K562 (cell line): ENCODE measurements around the gene RAD54L. TPM values are rescaled to one million over a fixed set of nuclear protein-coding genes. Genes with fewer than 3 reads are reported as not detected.

Source experiments
- ETV6 ChIP-seq, 3 experiments: fragments of 150-350 bp in 1 of 3; sonication (generic) in 1 of 3; formaldehyde crosslinking in 1 of 3; IDR thresholded peaks; 2 replicates each; pipeline versions ENCODE4 v1.6.1 to v1.8.0; 2014 to 2022; ENCODE audit warnings: borderline replicate concordance in 2 of 3, low read depth in 2 of 3, antibody characterized with exemption in 1 of 3, low read length in 1 of 3, mild to moderate bottlenecking in 1 of 3, missing genetic modification reagents in 1 of 3
- MYC ChIP-seq, 2 experiments: fragments of 250-450 bp in 1 of 2; sonication (Bioruptor Pico) in 1 of 2; IDR thresholded peaks; 2 replicates each; pipeline versions ENCODE4 v1.5.1 to v1.6.1; 2012 to 2021; ENCODE audit warnings: low read depth in 2 of 2, borderline replicate concordance in 1 of 2, improper control_type of control experiment in 1 of 2, low read length in 1 of 2, mild to moderate bottlenecking in 1 of 2, moderate library complexity in 1 of 2
- ZBED1 ChIP-seq: IDR thresholded peaks from 2 replicates; pipeline ENCODE4 v1.6.1; 2014
- ZNF282 ChIP-seq: sonication (generic); formaldehyde crosslinking; IDR thresholded peaks from 2 replicates; pipeline ENCODE4 v1.8.1; 2023; ENCODE audit warnings: missing genetic modification reagents
- polyA plus RNA-seq, 8 experiments: library from polyadenylated mRNA; depleted of rRNA in 4 of 8; stranded (reverse) in 5 of 8; unstranded in 3 of 8; fragments of >200 nt; fragmentation: Nextera tagmentation in 2 of 8; fragmentation: Illumina TruSeq in 1 of 8; extraction: Ambion mirVana in 2 of 8; extraction: Trizol in 1 of 8; gene quantifications; 2 replicates each; pipeline versions ENCODE4 v1.2.1 to v1.2.3, GENCODE V29; 2011 to 2014; ENCODE audit warnings: inconsistent platforms in 1 of 8, missing spikeins in 1 of 8
- total RNA-seq, 7 experiments: library from RNA; depleted of rRNA in 6 of 7; stranded (reverse); fragments of >200 nt in 6 of 7; fragmentation: Illumina TruSeq in 2 of 7; extraction: Trizol in 2 of 7; gene quantifications; 2 replicates each; pipeline versions ENCODE4 v1.2.1 to v1.2.3, GENCODE V29; 2011 to 2021; ENCODE audit warnings: low replicate concordance in 1 of 7
- TF ChIP-seq, protein P1 (sequence below), 2 experiments: fragments of 450-650 bp in 1 of 2; sonication (generic) in 1 of 2; formaldehyde crosslinking in 1 of 2; IDR thresholded peaks; 2 replicates each; pipeline versions ENCODE4 v1.7.1 to v1.9.0; 2016 to 2022; ENCODE audit warnings: inconsistent platforms in 1 of 2, mild to moderate bottlenecking in 1 of 2, missing genetic modification reagents in 1 of 2
- TF ChIP-seq, protein P2 (sequence below), 2 experiments: IDR thresholded peaks; 2 replicates each; pipeline ENCODE4 v1.6.1; 2012; ENCODE audit warnings: improper control_type of control experiment in 2 of 2, low read depth in 2 of 2, low read length in 2 of 2, borderline replicate concordance in 1 of 2
- TF ChIP-seq, protein P3 (sequence below): fragments of 450-650 bp; IDR thresholded peaks from 2 replicates; pipeline ENCODE4 v1.6.1; 2018; ENCODE audit warnings: mild to moderate bottlenecking, low read depth; ENCODE audit not compliant: partially characterized antibody

The RAD54L gene
- total and polyA plus RNA-seq, 9 of the 15 experiments (the other 6 are each of a cell fraction or from before 2014, with no cell fraction given), result 17.9 to 92.3 (median 37.5) TPM

DNA sequence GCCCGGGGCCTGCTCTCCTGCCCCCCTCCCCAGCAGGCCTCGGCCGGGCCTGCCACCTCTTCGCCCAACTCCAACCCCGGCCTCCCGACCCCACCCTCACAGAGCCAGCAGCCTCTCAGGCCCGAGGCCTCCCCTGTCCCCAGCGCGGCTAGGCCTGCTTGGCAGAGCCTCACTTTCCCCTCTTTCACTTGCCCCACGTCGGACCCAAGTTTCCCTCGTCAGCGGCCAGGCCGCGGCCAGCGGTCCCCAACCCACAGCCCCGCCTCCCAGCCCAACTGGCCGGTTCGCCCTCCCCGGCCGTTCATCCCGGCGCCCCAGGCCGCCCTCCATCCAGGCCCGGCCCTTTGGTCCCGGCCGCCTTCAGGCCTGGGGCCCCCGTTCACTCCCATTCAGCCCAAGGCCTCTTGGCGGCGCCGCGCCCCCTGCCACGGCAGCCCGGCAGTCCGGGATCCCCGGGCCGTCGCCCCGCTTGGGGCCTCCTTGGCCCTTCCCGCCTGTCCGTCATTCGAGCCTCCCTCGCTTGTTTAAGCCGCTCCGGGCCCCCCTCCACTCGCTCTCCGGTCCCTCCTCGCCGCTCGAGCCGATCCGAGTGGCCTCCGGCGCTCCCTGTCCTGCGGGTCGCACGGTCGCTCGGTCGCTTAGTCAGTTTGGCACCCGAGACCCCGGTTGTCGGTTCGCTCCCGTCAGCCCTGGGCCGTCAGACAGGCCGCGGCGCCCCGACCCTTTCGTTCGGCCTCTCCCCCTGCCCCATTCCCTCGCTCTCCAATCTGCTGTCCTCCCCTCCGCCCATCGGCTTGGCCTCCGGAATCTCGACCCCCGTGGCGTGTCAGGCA, 54.5 kb downstream of the RAD54L start (continued):
- TF ChIP-seq, protein P1, sequence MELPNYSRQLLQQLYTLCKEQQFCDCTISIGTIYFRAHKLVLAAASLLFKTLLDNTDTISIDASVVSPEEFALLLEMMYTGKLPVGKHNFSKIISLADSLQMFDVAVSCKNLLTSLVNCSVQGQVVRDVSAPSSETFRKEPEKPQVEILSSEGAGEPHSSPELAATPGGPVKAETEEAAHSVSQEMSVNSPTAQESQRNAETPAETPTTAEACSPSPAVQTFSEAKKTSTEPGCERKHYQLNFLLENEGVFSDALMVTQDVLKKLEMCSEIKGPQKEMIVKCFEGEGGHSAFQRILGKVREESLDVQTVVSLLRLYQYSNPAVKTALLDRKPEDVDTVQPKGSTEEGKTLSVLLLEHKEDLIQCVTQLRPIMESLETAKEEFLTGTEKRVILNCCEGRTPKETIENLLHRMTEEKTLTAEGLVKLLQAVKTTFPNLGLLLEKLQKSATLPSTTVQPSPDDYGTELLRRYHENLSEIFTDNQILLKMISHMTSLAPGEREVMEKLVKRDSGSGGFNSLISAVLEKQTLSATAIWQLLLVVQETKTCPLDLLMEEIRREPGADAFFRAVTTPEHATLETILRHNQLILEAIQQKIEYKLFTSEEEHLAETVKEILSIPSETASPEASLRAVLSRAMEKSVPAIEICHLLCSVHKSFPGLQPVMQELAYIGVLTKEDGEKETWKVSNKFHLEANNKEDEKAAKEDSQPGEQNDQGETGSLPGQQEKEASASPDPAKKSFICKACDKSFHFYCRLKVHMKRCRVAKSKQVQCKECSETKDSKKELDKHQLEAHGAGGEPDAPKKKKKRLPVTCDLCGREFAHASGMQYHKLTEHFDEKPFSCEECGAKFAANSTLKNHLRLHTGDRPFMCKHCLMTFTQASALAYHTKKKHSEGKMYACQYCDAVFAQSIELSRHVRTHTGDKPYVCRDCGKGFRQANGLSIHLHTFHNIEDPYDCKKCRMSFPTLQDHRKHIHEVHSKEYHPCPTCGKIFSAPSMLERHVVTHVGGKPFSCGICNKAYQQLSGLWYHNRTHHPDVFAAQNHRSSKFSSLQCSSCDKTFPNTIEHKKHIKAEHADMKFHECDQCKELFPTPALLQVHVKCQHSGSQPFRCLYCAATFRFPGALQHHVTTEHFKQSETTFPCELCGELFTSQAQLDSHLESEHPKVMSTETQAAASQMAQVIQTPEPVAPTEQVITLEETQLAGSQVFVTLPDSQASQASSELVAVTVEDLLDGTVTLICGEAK (IDR thresholded peaks at IDR 0.05), result no peak
- TF ChIP-seq, protein P1 (CRISPR knock-in tag; IDR thresholded peaks at IDR 0.05), result no peak
- TF ChIP-seq ZNF282 (CRISPR knock-in tag) (peak; percentile 89; the same call in 1 of the 2 replicates), ZBED1 (no peak), ETV6 (IDR thresholded peaks at IDR 0.05; ENCODE audit: borderline replicate concordance in 1 of 2, low read depth in 2 of 2, low read length in 1 of 2) (no peak), ETV6 (CRISPR knock-in tag; IDR thresholded peaks at IDR 0.05; ENCODE audit: borderline replicate concordance) (peak; percentile 19; the same call in 1 of the 2 replicates), MYC (IDR thresholded peaks at IDR 0.05; ENCODE audit: low read depth, low read length) (no peak; the same call in 1 of the 2 replicates), MYC (CRISPR knock-in tag; IDR thresholded peaks at IDR 0.05; ENCODE audit: borderline replicate concordance, low read depth) (peak; percentile 76; the same call in 1 of the 2 replicates)
- TF ChIP-seq, protein P2, sequence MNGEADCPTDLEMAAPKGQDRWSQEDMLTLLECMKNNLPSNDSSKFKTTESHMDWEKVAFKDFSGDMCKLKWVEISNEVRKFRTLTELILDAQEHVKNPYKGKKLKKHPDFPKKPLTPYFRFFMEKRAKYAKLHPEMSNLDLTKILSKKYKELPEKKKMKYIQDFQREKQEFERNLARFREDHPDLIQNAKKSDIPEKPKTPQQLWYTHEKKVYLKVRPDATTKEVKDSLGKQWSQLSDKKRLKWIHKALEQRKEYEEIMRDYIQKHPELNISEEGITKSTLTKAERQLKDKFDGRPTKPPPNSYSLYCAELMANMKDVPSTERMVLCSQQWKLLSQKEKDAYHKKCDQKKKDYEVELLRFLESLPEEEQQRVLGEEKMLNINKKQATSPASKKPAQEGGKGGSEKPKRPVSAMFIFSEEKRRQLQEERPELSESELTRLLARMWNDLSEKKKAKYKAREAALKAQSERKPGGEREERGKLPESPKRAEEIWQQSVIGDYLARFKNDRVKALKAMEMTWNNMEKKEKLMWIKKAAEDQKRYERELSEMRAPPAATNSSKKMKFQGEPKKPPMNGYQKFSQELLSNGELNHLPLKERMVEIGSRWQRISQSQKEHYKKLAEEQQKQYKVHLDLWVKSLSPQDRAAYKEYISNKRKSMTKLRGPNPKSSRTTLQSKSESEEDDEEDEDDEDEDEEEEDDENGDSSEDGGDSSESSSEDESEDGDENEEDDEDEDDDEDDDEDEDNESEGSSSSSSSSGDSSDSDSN (IDR thresholded peaks at IDR 0.05; ENCODE audit: borderline replicate concordance in 1 of 2, low read depth in 2 of 2, low read length in 2 of 2), result peak; percentile 96 to 99
- TF ChIP-seq, protein P3, sequence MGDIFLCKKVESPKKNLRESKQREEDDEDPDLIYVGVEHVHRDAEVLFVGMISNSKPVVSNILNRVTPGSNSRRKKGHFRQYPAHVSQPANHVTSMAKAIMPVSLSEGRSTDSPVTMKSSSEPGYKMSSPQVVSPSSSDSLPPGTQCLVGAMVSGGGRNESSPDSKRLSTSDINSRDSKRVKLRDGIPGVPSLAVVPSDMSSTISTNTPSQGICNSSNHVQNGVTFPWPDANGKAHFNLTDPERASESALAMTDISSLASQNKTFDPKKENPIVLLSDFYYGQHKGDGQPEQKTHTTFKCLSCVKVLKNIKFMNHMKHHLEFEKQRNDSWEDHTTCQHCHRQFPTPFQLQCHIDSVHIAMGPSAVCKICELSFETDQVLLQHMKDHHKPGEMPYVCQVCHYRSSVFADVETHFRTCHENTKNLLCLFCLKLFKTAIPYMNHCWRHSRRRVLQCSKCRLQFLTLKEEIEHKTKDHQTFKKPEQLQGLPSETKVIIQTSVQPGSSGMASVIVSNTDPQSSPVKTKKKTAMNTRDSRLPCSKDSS, result no peak
